ES-I3 (cell line): ENCODE data around the gene PCK1.

Experiments
- H3K36me3 ChIP-seq: 2 replicates; pipeline ENCODE4 v1.6.1; 2013; ENCODE audit warnings: mild to moderate bottlenecking, low read length, control low read depth, moderate library complexity; ENCODE audit not compliant: insufficient read depth
- H3K4me1 ChIP-seq: 2 replicates; pipeline ENCODE4 v1.6.1; 2013; ENCODE audit warnings: mild to moderate bottlenecking, control low read depth, low read length; ENCODE audit not compliant: insufficient read depth
- H3K9ac ChIP-seq: 2 replicates; pipeline ENCODE4 v1.6.1; 2013; ENCODE audit warnings: low read depth, mild to moderate bottlenecking, low read length, moderate library complexity
- H3K9me3 ChIP-seq: 2 replicates; pipeline ENCODE4 v1.6.1; 2013; ENCODE audit warnings: mild to moderate bottlenecking, low read length, moderate library complexity; ENCODE audit not compliant: control insufficient read depth, insufficient read depth

The PCK1 gene

DNA sequence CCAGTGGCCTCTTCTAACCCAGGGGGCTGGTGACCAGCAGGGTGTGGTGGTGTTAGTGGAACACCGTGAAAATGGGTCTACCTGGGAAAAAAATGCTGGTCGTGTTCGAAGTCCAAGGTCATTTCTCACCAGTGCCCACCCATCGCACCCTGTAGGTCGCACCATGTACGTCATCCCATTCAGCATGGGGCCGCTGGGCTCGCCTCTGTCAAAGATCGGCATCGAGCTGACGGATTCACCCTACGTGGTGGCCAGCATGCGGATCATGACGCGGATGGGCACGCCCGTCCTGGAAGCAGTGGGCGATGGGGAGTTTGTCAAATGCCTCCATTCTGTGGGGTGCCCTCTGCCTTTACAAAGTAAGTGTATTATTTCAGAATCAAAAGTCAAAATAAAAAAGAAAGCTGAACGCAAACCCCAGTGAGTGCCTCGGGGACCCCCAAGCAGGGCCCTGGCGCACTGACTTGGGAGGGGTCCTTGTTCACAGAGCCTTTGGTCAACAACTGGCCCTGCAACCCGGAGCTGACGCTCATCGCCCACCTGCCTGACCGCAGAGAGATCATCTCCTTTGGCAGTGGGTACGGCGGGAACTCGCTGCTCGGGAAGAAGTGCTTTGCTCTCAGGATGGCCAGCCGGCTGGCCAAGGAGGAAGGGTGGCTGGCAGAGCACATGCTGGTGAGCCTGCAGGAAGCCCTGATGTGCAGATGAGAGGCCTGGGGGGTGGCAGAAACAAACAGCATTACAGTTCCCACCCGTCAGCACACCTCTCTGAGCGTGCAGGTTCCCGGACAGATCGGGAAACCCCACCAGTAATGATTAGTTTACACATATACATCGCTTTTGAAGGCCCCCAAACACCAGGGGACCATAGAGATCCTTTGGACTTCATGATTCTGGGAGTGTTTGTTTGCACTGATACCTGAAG lies 1.9 kb downstream of the PCK1 start:
- Histone ChIP-seq H3K9ac (no peak overlapping the region), H3K9me3 (no peaks in the 10 kb centered on the region), H3K4me1 (no peaks in the 10 kb centered on the region), H3K36me3 (no peaks in the 10 kb centered on the region)

DNA sequence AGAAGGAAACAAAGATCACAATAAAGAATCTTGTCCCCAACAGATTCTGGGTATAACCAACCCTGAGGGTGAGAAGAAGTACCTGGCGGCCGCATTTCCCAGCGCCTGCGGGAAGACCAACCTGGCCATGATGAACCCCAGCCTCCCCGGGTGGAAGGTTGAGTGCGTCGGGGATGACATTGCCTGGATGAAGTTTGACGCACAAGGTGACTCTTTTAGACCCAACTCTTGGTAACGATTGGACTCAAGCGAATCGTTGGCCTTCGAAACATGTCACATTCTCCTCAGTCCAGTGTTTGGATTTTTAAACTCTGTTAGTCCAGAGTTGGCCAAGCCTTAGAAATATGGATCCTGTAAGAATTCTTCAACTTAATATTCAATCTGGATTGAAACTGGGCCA lies 2.6 kb downstream of the PCK1 start:
- no peaks in the 10 kb centered on the region for H3K9me3 ChIP-seq
- H3K36me3 ChIP-seq, result no peaks in the 10 kb centered on the region
- no peaks in the 10 kb centered on the region for H3K4me1 ChIP-seq
- H3K9ac ChIP-seq, result no peak overlapping the region

- H3K4me1 ChIP-seq, result no peaks in the 10 kb centered on the region
- H3K36me3 ChIP-seq, result no peaks in the 10 kb centered on the region
- H3K9me3 ChIP-seq, result no peaks in the 10 kb centered on the region
- no peak overlapping the region for H3K9ac ChIP-seq
Observed at GRCh38 chr20:57564180-57564802, 3.4 kb downstream of the PCK1 start.

DNA sequence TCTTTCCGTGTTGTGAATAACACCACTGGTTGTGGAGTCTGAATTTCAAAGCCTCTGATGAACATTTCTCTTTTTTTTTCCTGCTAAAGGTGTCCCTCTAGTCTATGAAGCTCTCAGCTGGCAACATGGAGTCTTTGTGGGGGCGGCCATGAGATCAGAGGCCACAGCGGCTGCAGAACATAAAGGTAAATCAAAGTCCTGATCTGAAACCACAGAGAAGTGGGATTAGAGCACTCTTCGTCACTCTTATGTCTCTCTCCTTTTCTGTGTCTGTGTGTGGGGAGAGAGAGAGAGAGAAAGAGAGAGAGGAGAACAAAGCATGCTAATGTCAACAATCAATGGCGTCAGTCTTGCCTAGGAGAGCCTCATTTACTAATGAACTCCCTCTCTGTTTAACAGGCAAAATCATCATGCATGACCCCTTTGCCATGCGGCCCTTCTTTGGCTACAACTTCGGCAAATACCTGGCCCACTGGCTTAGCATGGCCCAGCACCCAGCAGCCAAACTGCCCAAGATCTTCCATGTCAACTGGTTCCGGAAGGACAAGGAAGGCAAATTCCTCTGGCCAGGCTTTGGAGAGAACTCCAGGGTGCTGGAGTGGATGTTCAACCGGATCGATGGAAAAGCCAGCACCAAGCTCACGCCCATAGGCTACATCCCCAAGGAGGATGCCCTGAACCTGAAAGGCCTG lies 4.2 kb downstream of the PCK1 start:
- Histone ChIP-seq H3K9ac (no peak overlapping the region), H3K4me1 (no peaks in the 10 kb centered on the region), H3K9me3 (no peaks in the 10 kb centered on the region), H3K36me3 (no peaks in the 10 kb centered on the region)

GRCh38 chr20:57566399-57566798 lies 5.5 kb downstream of the PCK1 start:
- no peaks in the 10 kb centered on the region for H3K4me1 ChIP-seq
- H3K36me3 ChIP-seq, result no peaks in the 10 kb centered on the region
- no peak overlapping the region for H3K9ac ChIP-seq
- H3K9me3 ChIP-seq, result no peaks in the 10 kb centered on the region

- no peaks in the 10 kb centered on the region for H3K9me3 ChIP-seq
- no peaks in the 10 kb centered on the region for H3K4me1 ChIP-seq
- H3K36me3 ChIP-seq, result no peaks in the 10 kb centered on the region
- H3K9ac ChIP-seq, result no peak overlapping the region
Observed at GRCh38 chr20:57566803-57567459, 6.0 kb downstream of the PCK1 start.

GRCh38 chr20:57567471-57568079 lies 6.7 kb downstream of the PCK1 start:
- no peaks in the 10 kb centered on the region for H3K9me3 ChIP-seq
- no peaks in the 10 kb centered on the region for H3K4me1 ChIP-seq
- H3K9ac ChIP-seq, result no peak overlapping the region
- H3K36me3 ChIP-seq, result no peaks in the 10 kb centered on the region

GRCh38 chr20:57568088-57568896 lies 7.4 kb downstream of the PCK1 start:
- no peak overlapping the region for H3K9ac ChIP-seq
- H3K36me3 ChIP-seq, result no peaks in the 10 kb centered on the region
- peaks cover under 1% of the 10 kb centered on the region; the same call in 1 of the 2 replicates for H3K4me1 ChIP-seq
- no peaks in the 10 kb centered on the region for H3K9me3 ChIP-seq

DNA sequence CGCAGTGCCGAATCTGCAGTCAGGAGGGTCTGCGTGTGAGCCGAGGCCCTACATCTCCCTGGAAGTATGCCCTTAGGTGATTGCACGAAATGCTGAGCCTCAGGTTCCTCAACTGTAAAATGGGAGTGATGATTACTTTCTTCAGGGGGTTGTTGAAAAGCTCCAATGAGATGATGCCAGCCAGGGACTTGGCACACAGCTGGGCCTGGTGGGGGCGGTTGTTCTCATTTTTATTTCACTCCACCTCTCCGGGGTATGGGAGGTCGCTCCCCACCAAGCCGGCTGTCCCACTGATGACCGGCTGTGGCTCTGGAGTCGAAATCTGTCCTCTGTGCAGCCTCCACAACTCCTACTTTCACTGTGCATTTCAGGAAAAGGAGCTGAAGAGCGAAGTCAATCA lies 8.1 kb downstream of the PCK1 start:
- no peaks in the 10 kb centered on the region for H3K36me3 ChIP-seq
- no peaks in the 10 kb centered on the region for H3K9me3 ChIP-seq
- peaks cover 7% of the 10 kb centered on the region for H3K4me1 ChIP-seq
- H3K9ac ChIP-seq, result no peak overlapping the region

DNA sequence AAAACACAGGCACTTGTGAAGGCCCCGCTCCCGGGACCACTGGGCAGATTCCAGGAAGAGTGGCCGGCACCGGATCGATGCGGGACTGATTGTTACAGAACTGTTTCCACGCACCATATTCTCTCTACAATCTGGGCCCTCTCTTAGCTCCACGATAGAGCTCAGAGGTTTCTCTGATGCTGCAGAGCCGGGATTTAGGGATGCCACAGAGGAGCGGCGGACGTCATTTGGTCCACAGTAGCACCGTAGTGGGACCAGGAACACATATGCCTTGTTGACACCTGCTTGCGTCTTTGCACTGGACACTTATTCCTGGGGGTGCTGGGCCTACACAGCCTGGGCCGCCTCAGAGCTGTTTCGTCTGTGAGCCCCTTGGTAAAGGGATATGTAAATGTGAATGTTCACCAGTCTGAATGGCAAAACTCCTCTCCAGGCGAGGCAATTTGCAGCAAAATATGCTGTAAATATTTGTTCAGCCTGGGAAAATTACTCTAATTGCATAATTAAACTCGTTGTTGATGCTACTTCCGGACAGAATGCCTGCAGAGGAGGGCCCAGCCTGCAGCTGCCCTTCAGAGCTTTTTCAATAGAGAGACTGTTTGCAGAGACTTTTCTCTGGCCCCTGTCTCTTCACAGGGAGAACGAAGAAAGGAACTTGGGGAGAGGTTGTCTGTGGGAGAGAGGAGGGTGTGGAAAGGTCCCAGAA lies 9.4 kb downstream of the PCK1 start:
- Histone ChIP-seq H3K4me1 (peaks cover 9% of the 10 kb centered on the region), H3K9ac (no peak overlapping the region), H3K9me3 (no peaks in the 10 kb centered on the region), H3K36me3 (no peaks in the 10 kb centered on the region)

- no peaks in the 10 kb centered on the region for H3K36me3 ChIP-seq
- peaks cover 9% of the 10 kb centered on the region for H3K4me1 ChIP-seq
- no peak overlapping the region for H3K9ac ChIP-seq
- no peaks in the 10 kb centered on the region for H3K9me3 ChIP-seq
Observed at GRCh38 chr20:57570920-57571319, 10.0 kb downstream of the PCK1 start.

GRCh38 chr20:57571782-57572416 lies 11.0 kb downstream of the PCK1 start:
- peaks cover 12% of the 10 kb centered on the region for H3K4me1 ChIP-seq
- no peak overlapping the region for H3K9ac ChIP-seq
- no peaks in the 10 kb centered on the region for H3K9me3 ChIP-seq
- H3K36me3 ChIP-seq, result no peaks in the 10 kb centered on the region
